DMS114 treated with DMSO at 0.1 percent for 48 hours (cell line): ENCODE measurements around the gene SF3B2.

Experiments
- DNase-seq: peaks from one replicate; lab custom pipeline; 2025; ENCODE audit not compliant: unreplicated experiment; lab: John Stamatoyannopoulos, UW

Gene SF3B2

GRCh38 chr11:66047541-66048365, 4.4 kb upstream of the SF3B2 start:
- DNase-seq: no peak

- no peak for DNase-seq
These were observed 3.4 kb upstream of the SF3B2 start, which contains the start of gene GAL3ST3 for GRCh38 chr11:66048547-66049323. Gene GAL3ST3 (minus strand): TSS chr11:66049161. CDS start chr11:66045415, 3,746 bp downstream.

GRCh38 chr11:66050581-66051231, 1.5 kb upstream of the SF3B2 start:
- DNase-seq: no peak

- DNase-seq: no peak
These were observed 796 bp upstream of the SF3B2 start for GRCh38 chr11:66051371-66051765.

- DNase-seq: no peak
These were observed 459 bp downstream of the SF3B2 start for GRCh38 chr11:66052664-66052982.

GRCh38 chr11:66055021-66055420, 2.9 kb downstream of the SF3B2 start:
- no peak for DNase-seq

- no peak for DNase-seq
These were observed 4.3 kb downstream of the SF3B2 start for GRCh38 chr11:66056501-66056900.

GRCh38 chr11:66059966-66060680, 8.0 kb downstream of the SF3B2 start:
- no peak for DNase-seq

- DNase-seq: no peak
These were observed 9.1 kb downstream of the SF3B2 start for GRCh38 chr11:66061268-66061667.

- no peak for DNase-seq
These were observed 10.2 kb downstream of the SF3B2 start for GRCh38 chr11:66062408-66062807.

- DNase-seq: no peak
These were observed 11.7 kb downstream of the SF3B2 start for GRCh38 chr11:66063900-66064299.

- no peak for DNase-seq
These were observed 12.4 kb downstream of the SF3B2 start for GRCh38 chr11:66064571-66064970.

- DNase-seq: no peak
These were observed 14.6 kb downstream of the SF3B2 start for GRCh38 chr11:66066751-66067150.

- no peak for DNase-seq
These were observed 15.5 kb downstream of the SF3B2 start for GRCh38 chr11:66067640-66068039.

GRCh38 chr11:66068154-66068821, 16.1 kb downstream of the SF3B2 start:
- peak; percentile 83 for DNase-seq

- peak; percentile 27 for DNase-seq
These were observed 17.0 kb downstream of the SF3B2 start for GRCh38 chr11:66068923-66069714.

GRCh38 chr11:66069715-66070603, 17.8 kb downstream of the SF3B2 start, which contains the start of gene PACS1:
Gene PACS1 (plus strand): TSS chr11:66070272. CDS start chr11:66070487, 215 bp downstream.
- peak; percentile 61 for DNase-seq

- no peak for DNase-seq
These were observed 18.6 kb downstream of the SF3B2 start for GRCh38 chr11:66070604-66071380.
